Stimulated activated CD8-positive, alpha-beta memory T cell treated with anti-CD3 and anti-CD28 coated beads, Interleukin-4, amount 100 ng/mL, for 1 hour (primary cell): ENCODE data around the gene KPNA4.
"Not testable (repeated sequence)": the region's sequence is repeated elsewhere in the genome, so short reads cannot be mapped to it uniquely, and the experiment has no call there.

ENCODE experiments used
- DNase-seq, 2 donors: peaks; one replicate each; pipeline ENCODE4 v3.0.0-alpha.2; 2020; ENCODE audit warnings: low read depth in 2 of 2, low spot score in 1 of 2

The KPNA4 gene

DNA sequence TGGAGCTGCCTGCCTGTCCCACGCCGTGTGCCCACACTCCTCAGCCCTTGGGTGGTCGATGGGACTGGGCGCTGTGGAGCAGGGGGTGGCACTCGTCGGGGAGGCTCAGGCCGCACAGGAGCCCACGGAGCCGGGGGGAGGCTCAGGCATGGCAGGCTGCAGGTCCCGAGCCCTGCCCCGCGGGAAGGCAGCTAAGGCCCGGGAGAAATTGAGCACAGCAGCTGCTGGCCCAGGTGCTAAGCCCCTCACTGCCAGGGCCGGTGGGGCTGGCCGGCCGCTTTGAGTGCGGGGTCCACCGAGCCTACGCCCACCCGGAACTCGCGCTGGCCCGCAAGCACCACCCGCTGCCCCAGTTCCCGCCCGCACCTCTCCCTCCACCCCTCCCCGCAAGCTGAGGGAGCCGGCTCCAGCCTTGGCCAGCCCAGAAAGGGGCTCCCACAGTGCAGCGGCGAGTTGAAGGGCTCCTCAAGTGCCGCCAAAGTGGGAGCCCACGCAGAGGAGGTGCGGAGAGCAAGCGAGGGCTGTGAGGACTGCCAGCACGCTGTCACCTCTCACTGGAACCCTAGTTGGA lies 8.7 kb upstream of the KPNA4 start:
- DNase-seq: not testable (repeated sequence)

- no peak for DNase-seq
Measured at GRCh38 chr3:160569894-160570652, 4.7 kb upstream of the KPNA4 start.

- no peak for DNase-seq
Measured at GRCh38 chr3:160568989-160569388, 3.6 kb upstream of the KPNA4 start.

DNA sequence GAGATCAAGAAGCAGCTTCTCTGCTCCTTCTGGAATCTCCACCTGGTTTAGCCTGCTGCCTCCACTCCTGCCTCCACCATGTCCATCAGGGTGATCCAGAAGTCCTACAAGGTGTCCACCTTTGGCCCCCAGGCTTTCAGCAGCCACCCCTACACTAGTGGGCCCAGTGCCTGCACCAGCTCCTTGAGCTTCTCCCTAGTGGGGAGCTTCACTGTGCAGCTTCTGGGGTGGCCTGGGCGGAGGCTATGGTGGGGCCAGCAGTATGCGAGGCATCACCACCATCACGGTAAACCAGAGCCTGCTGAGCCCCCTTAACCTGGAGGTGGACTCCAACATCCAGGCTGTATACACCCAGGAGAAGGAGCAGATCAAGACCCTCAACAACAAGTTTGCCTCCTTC lies 2.4 kb upstream of the KPNA4 start:
- no peak for DNase-seq

DNA sequence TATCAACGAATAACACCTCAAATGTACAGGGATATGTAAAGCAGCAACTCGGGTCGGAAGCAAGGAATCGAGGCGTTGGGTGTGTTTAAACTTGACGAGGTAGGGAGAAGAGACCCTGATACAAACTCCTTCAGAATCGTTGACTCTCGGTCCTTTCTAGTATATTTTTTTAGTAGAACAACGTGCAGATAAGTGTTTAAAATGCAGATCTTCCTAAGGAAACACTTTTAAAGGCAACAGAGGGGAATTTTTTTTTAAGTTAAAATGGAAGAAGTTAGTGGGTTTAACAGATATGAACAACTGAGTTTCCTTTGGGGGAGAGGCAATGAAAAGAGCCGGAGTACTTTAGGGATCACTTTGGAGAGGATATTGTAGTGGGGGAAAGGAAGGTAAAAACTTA lies 1.1 kb upstream of the KPNA4 start:
- DNase-seq: no peak

- peak; percentile 31 to 32 for DNase-seq
Measured at GRCh38 chr3:160564949-160565441, 376 bp downstream of the KPNA4 start.

DNA sequence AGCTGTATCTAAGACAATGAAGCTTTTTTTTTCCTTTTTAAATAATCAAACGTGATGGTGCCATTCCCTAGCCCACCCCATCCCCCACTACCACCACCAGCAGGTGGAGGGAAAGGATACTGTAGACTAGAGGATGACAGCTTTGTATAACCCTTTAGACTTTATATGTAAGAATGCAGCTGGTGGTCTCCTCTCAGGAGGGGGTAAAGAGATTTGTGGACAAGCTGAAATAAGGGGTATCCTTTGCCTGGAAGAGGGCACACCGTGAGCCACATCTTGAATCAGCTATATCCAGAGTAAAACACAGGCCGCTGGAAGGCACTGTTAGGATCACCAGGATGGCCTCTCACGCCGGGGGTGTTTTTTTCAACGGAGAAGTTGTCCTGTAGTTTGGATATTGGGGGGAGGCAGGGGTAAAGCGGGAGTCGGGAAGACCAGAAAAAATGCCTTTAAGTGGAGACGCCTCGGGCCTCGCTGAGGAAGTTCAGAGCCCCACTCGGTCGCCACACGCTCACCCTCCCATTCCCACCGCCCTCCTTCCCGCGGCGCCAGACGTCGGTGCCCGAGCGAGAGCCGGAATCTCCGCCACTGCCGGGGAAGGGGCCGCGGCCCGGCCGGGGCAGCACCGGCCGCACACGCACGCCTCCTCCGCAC lies 986 bp downstream of the KPNA4 start:
- DNase-seq: no peak

- DNase-seq: no peak
Measured at GRCh38 chr3:160562952-160563351, 2.4 kb downstream of the KPNA4 start.

GRCh38 chr3:160557571-160557970 lies 7.8 kb downstream of the KPNA4 start:
- no peak for DNase-seq

DNA sequence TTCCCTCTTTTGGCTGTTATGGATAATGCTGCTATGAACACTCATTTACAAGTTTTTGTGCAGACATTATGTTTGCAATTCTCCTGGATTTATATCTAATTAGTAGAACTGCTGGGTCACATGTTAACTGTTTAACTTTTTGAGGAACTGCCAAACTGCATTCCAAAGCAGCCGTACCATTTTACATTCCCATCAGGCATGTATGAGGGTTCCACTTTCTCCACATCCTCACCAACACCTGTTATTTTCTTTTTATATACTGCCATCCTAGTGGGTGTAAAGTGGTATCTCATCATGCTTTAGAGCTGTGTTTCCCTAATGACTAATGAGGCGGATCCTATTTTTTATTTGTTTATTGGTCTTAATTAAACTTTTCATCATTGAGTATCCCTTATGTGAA lies 9.2 kb downstream of the KPNA4 start:
- DNase-seq: no peak

DNA sequence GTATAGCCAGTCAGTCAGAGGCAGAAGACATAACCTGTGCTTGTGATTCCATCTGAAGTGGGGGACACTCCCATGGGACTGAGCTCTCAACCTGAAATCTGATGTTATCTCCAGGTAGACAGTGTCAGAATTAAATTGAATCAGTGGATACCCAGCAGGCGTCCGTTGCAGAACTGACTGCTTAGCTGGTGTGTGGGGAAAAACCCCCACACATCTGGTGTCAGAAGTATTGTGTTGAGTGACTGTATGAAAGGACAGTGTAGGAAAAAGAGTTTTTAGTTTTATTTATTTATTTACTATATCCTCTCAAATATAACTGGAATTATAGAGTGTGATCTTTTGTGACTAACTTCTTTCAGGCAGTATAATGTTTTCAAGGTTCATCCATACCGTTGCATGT lies 10.4 kb downstream of the KPNA4 start:
- no peak for DNase-seq

- DNase-seq: no peak
Measured at GRCh38 chr3:160553827-160554226, 11.5 kb downstream of the KPNA4 start.

GRCh38 chr3:160546727-160547126 lies 18.6 kb downstream of the KPNA4 start:
- no peak for DNase-seq

- no peak for DNase-seq
Measured at GRCh38 chr3:160545504-160545871, 19.9 kb downstream of the KPNA4 start.

DNA sequence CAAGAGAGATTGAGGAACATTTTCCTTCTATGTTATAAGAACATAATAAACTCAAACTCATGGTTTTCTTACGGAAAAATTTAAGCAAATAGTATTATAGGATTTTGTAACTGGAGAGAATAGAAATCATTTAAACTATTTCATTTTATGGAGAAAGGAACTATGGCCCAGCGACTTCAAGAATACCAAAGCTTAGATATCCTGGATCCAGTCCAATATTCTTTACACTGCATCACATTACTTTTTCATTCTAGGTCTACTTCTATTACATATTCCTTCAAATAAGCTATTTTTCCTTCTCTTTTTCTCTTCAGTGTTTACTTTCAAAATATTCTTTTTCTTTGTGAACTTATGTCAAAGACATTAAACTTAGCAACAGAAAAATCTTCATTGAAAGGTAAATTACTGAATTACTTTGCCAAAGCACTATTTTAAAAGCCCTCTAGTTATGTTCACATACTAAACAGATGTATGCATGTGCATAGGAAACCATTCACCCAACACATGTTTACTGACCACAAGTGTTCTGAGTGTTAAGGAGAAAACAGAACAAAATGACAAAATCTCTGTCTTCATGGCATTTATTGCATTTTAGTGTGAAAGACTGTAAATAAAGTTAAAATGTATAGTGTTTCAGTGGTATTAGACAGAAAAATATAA lies 20.4 kb downstream of the KPNA4 start:
- DNase-seq: no peak

GRCh38 chr3:160540551-160540950 lies 24.8 kb downstream of the KPNA4 start:
- no peak for DNase-seq

GRCh38 chr3:160538895-160539294 lies 26.5 kb downstream of the KPNA4 start:
- no peak for DNase-seq

GRCh38 chr3:160537729-160538128 lies 27.6 kb downstream of the KPNA4 start:
- DNase-seq: no peak

DNA sequence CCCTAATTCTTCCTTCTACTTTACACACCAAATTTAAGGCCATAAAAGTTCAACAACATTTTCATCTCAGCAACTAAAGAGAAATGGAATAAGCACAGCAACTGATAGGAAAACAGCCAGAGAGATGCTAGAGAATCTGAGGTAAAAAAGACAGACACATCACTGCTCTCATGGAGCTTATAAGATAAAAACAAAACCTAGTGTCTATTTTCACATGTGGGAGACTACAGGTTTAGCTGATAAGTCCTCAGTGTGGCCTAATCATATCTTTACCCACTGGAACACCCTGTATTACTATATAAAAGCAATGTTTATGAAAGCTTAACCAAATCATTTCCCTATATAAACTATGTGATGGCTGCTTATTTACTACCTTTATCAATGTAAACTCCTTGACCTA lies 33.0 kb downstream of the KPNA4 start:
- no peak for DNase-seq

GRCh38 chr3:160531311-160531710 lies 34.1 kb downstream of the KPNA4 start:
- DNase-seq: no peak

GRCh38 chr3:160516391-160516790 lies 49.0 kb downstream of the KPNA4 start:
- not testable (repeated sequence) for DNase-seq

DNA sequence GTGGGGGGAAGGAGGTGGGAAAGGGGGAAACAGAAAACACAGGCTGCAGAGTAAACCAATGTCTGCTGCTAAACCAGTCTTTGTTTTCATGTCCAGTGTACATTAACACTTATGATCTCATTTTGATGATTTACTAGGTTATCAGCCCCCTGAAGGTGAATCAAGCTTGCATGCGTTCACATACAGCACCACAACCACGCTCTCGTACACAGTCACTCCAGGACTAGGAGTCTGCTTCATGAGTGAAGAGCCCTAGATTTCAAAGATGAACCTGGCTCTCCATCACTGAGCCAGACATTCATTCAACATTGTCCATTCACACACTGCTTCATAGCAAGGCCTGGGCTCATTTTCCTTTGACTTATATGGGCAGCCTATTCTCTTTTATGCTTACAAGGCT lies 64.0 kb downstream of the KPNA4 start:
- DNase-seq: no peak
